HEK293T (cell line): ENCODE results near the gene IMPDH2.

Experiments
- CTCF ChIA-PET: fragments of 350-600 bp; formaldehyde crosslinking; extraction: SDS; loops from one replicate; lab custom pipeline; 2021; ENCODE audit warnings: antibody characterized with exemption, inconsistent platforms; lab: Yijun Ruan, JAX
- POLR2A ChIA-PET: fragments of 350-600 bp; formaldehyde crosslinking; extraction: SDS; loops from one replicate; lab custom pipeline; 2020; ENCODE audit warnings: antibody characterized with exemption, inconsistent platforms; lab: Yijun Ruan, JAX
- DNase-seq: peaks from one replicate; pipeline ENCODE4 v3.0.0; 2012; ENCODE audit warnings: mixed read lengths; ENCODE audit errors: extremely low spot score
- ARNT ChIP-seq: fragments of 450-650 bp; IDR thresholded peaks from 2 replicates; pipeline ENCODE4 v1.6.1; 2017; ENCODE audit warnings: mild to moderate bottlenecking
- BHLHE40 ChIP-seq: fragments of 450-650 bp; IDR thresholded peaks from 2 replicates; pipeline ENCODE4 v1.6.1; 2016; ENCODE audit warnings: mild to moderate bottlenecking, moderate library complexity, borderline replicate concordance
- CTBP1 ChIP-seq: fragments of 450-650 bp; IDR thresholded peaks from 2 replicates; pipeline ENCODE4 v1.6.1; 2016; ENCODE audit warnings: borderline replicate concordance
- ELF4 ChIP-seq: fragments of 450-650 bp; IDR thresholded peaks from 2 replicates; pipeline ENCODE4 v1.6.1; 2017; ENCODE audit warnings: antibody characterized with exemption
- FOXA1 ChIP-seq: fragments of 450-650 bp; IDR thresholded peaks from 2 replicates; pipeline ENCODE4 v1.6.1; 2016; ENCODE audit warnings: mild to moderate bottlenecking
- FOXK2 ChIP-seq: fragments of 450-650 bp; IDR thresholded peaks from 2 replicates; pipeline ENCODE4 v1.6.1; 2016; ENCODE audit warnings: mild to moderate bottlenecking
- FOXM1 ChIP-seq: fragments of 450-650 bp; IDR thresholded peaks from 2 replicates; pipeline ENCODE4 v1.6.1; 2017; ENCODE audit warnings: mild to moderate bottlenecking, borderline replicate concordance
- HDGF ChIP-seq: fragments of 450-650 bp; IDR thresholded peaks from 2 replicates; pipeline ENCODE4 v1.6.1; 2017; ENCODE audit warnings: antibody characterized with exemption, borderline replicate concordance
- L3MBTL2 ChIP-seq: fragments of 450-650 bp; conservative IDR thresholded peaks from 2 replicates; pipeline ENCODE4 v1.6.1; 2016; ENCODE audit warnings: mild to moderate bottlenecking
- LEF1 ChIP-seq: fragments of 450-650 bp; IDR thresholded peaks from 2 replicates; pipeline ENCODE4 v1.6.1; 2017; ENCODE audit warnings: mild to moderate bottlenecking, borderline replicate concordance
- NFRKB ChIP-seq: fragments of 450-650 bp; IDR thresholded peaks from 2 replicates; pipeline ENCODE4 v1.6.1; 2016; ENCODE audit warnings: mild to moderate bottlenecking, moderate library complexity
- SP1 ChIP-seq: fragments of 450-650 bp; IDR thresholded peaks from 2 replicates; pipeline ENCODE4 v1.6.1; 2017
- SUZ12 ChIP-seq: fragments of 450-650 bp; IDR thresholded peaks from 2 replicates; pipeline ENCODE4 v1.6.1; 2016; ENCODE audit warnings: mild to moderate bottlenecking
- TARDBP ChIP-seq: fragments of 450-650 bp; IDR thresholded peaks from 2 replicates; pipeline ENCODE4 v1.6.1; 2016
- ZNF384 ChIP-seq: fragments of 450-650 bp; IDR thresholded peaks from 2 replicates; pipeline ENCODE4 v1.6.1; 2016
- TF ChIP-seq, protein P1 (sequence below): fragments of 450-650 bp; IDR thresholded peaks from 2 replicates; pipeline ENCODE4 v1.6.1; 2016

IMPDH2 gene

GRCh38 chr3:49024449-49024848 is 4.7 kb downstream of the IMPDH2 start:
- TF ChIP-seq SP1 (no peak), ELF4 (peak; percentile 21; the same call in 1 of the 2 replicates), HDGF (no peak), L3MBTL2 (no peak), TARDBP (no peak), FOXM1 (no peak)
- POLR2A ChIA-PET = interaction anchor here (1.2 to 9.9 kb wide), 5 partner anchors 10 to 69 kb away, joined by 5 to 204 read pairs (median 49); partner anchors contain the start of genes P4HTM, QRICH1 and WDR6
- no peak for DNase-seq
- CTCF ChIA-PET = no interaction called here

GRCh38 chr3:49023775-49024174 is 5.4 kb downstream of the IMPDH2 start:
- ChIA-PET POLR2A (interaction anchor here (1.2 to 9.9 kb wide), 6 partner anchors 10 to 96 kb away, joined by 5 to 204 read pairs (median 35); partner anchors contain the start of genes P4HTM, QRICH1, USP19 and WDR6), CTCF (no interaction called here)
- TF ChIP-seq ZNF384 (no peak), FOXA1 (no peak), L3MBTL2 (no peak), ELF4 (no peak), CTBP1 (no peak), NFRKB (no peak)
- no peak for DNase-seq

- DNase-seq = no peak
- ChIA-PET POLR2A (interaction anchor here (1.0 to 9.9 kb wide), 11 partner anchors 9 to 97 kb away, joined by 3 to 204 read pairs (median 10); partner anchors contain the start of genes P4HTM, QRICH1, USP19 and WDR6), CTCF (interaction anchor here (0.8 to 2.2 kb wide), 6 partner anchors 13 to 110 kb away, joined by 3 to 15 read pairs (median 6); partner anchors contain the start of genes LAMB2, QRICH1 and WDR6)
- TF ChIP-seq FOXK2 = no peak
Measured at GRCh38 chr3:49022688-49023171, 6.5 kb downstream of the IMPDH2 start.

DNA sequence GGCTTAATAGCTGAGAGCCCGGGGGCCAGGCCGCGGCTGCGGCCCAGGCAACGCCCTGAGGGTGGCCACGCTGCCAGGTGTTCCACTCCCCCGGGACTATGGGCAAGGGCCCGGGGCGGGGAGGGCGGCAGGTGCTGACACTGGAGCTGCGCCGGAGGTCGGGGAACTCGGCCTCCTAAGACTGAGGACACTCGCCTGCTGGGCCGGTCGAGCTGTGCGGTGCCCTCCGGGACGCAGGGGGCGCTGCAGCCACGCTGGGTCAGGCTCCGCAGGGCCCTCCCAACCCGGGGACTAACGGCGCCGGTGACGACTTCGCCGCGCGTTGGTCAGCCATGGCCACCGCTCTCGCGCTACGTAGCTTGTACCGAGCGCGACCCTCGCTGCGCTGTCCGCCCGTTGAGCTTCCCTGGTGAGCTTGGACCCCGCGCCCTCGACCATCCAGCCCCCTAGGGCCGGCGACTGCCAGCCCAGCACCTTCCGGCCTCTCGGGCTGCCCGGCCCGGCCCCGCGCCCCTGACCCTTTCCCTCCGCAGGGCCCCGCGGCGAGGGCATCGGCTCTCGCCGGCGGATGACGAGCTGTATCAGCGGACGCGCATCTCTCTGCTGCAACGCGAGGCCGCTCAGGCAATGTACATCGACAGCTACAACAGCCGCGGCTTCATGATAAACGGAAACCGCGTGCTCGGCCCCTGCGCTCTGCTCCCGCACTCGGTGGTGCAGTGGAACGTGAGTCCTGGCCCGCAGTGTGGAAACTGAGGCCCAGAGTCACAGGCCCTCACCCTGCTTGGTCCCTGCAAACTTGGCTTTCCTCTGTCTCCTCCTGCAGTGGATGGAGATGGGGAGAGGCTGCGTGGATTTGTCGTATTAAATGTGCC is 7.1 kb downstream of the IMPDH2 start, which contains the start of gene NDUFAF3:
TSS of gene NDUFAF3 (plus strand) at position 309 of the 875 bp plus-strand sequence. CDS start at position 333, 24 bp downstream.
- peak; percentile 85 for DNase-seq
- POLR2A ChIA-PET = interaction anchor here (0.7 to 9.9 kb wide), 16 partner anchors 7 to 427 kb away, joined by 3 to 204 read pairs (median 6); partner anchors contain the start of genes IMPDH2, LAMB2, P4HTM and QRICH1
- TF ChIP-seq LEF1 = 0 out of 2 replicates have a peak, but pooled peaks have one; percentile 49
- no peak for TF ChIP-seq SUZ12
- TF ChIP-seq FOXK2 = no peak
- TF ChIP-seq BHLHE40 = no peak
- no peak for TF ChIP-seq NFRKB
- TF ChIP-seq ELF4 = peak; percentile 79
- peak; percentile 81; the same call in 1 of the 2 replicates for TF ChIP-seq CTBP1
- no peak; the same call in 1 of the 2 replicates for TF ChIP-seq FOXM1
- TF ChIP-seq TARDBP = no peak
- TF ChIP-seq ARNT = peak; percentile 44; the same call in 1 of the 2 replicates
- no peak for TF ChIP-seq SP1
- TF ChIP-seq ZNF384 = no peak
- no peak for TF ChIP-seq FOXA1
- TF ChIP-seq L3MBTL2 = peak; percentile 90
- TF ChIP-seq, protein P1, sequence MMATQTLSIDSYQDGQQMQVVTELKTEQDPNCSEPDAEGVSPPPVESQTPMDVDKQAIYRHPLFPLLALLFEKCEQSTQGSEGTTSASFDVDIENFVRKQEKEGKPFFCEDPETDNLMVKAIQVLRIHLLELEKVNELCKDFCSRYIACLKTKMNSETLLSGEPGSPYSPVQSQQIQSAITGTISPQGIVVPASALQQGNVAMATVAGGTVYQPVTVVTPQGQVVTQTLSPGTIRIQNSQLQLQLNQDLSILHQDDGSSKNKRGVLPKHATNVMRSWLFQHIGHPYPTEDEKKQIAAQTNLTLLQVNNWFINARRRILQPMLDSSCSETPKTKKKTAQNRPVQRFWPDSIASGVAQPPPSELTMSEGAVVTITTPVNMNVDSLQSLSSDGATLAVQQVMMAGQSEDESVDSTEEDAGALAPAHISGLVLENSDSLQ = no peak
- no peak for TF ChIP-seq HDGF
- CTCF ChIA-PET = interaction anchor here (0.5 to 2.2 kb wide), 10 partner anchors 13 to 429 kb away, joined by 3 to 15 read pairs (median 4); partner anchors contain the start of genes LAMB2, QRICH1 and WDR6

GRCh38 chr3:49021213-49021812 is 7.9 kb downstream of the IMPDH2 start:
- CTCF ChIA-PET = interaction anchor here (0.5 to 2.2 kb wide), 6 partner anchors 12 to 430 kb away, joined by 3 to 15 read pairs (median 5); partner anchors contain the start of genes LAMB2 and QRICH1
- TF ChIP-seq L3MBTL2 (0 out of 2 replicates have a peak, but pooled peaks have one; percentile 38), ELF4 (peak; percentile 89), HDGF (0 out of 2 replicates have a peak, but pooled peaks have one; percentile 38), ARNT (no peak)
- peak; percentile 91 for DNase-seq
- POLR2A ChIA-PET = interaction anchor here (0.7 to 9.9 kb wide), 13 partner anchors 8 to 428 kb away, joined by 3 to 204 read pairs (median 9); partner anchors contain the start of genes IMPDH2, LAMB2, P4HTM and QRICH1

GRCh38 chr3:49020330-49021212 is 8.6 kb downstream of the IMPDH2 start:
- POLR2A ChIA-PET = interaction anchor here (0.8 to 9.9 kb wide), 10 partner anchors 7 to 100 kb away, joined by 5 to 204 read pairs (median 14); partner anchors contain the start of genes IMPDH2, P4HTM, QRICH1 and USP19
- CTCF ChIA-PET = interaction anchor here (0.6 to 2.2 kb wide), 3 partner anchors 11 to 130 kb away, joined by 4 to 15 read pairs (median 8); partner anchors contain the start of gene WDR6
- DNase-seq = no peak
- TF ChIP-seq HDGF (0 out of 2 replicates have a peak, but pooled peaks have one; percentile 29), ZNF384 (no peak)
